WTC11 (cell line): ENCODE measurements around the gene ST6GALNAC1.

Experiments used
- CREB1 ChIP-seq: sonication (generic); formaldehyde crosslinking; IDR thresholded peaks from 2 replicates; pipeline ENCODE4 v1.8.0; 2023; ENCODE audit warnings: mild to moderate bottlenecking, missing genetic modification reagents
- E2F1 ChIP-seq: sonication (generic); formaldehyde crosslinking; IDR thresholded peaks from 2 replicates; pipeline ENCODE4 v1.8.0; 2022; ENCODE audit warnings: mild to moderate bottlenecking, missing genetic modification reagents
- ESRRA ChIP-seq: sonication (generic); formaldehyde crosslinking; IDR thresholded peaks from 2 replicates; pipeline ENCODE4 v1.8.1; 2022; ENCODE audit warnings: mild to moderate bottlenecking, missing genetic modification reagents, borderline replicate concordance
- JUN ChIP-seq: sonication (generic); formaldehyde crosslinking; IDR thresholded peaks from 2 replicates; pipeline ENCODE4 v1.8.0; 2023; ENCODE audit warnings: mild to moderate bottlenecking, missing genetic modification reagents
- OVOL2 ChIP-seq: fragments of 250-450 bp; sonication (Bioruptor Pico); IDR thresholded peaks from 2 replicates; pipeline ENCODE4 v1.9.0; 2021; ENCODE audit warnings: mild to moderate bottlenecking, borderline replicate concordance
- ZNF138 ChIP-seq: sonication (generic); formaldehyde crosslinking; conservative IDR thresholded peaks from 2 replicates; pipeline ENCODE4 v1.8.1; 2022; ENCODE audit warnings: mild to moderate bottlenecking, moderate library complexity, missing genetic modification reagents
- ZNF219 ChIP-seq: sonication (generic); formaldehyde crosslinking; IDR thresholded peaks from 2 replicates; pipeline ENCODE4 v1.8.0; 2023; ENCODE audit warnings: missing genetic modification reagents, mild to moderate bottlenecking, borderline replicate concordance
- ZNF232 ChIP-seq: sonication (generic); formaldehyde crosslinking; IDR thresholded peaks from 2 replicates; pipeline ENCODE4 v1.8.0; 2022; ENCODE audit warnings: mild to moderate bottlenecking, missing genetic modification reagents
- ZNF416 ChIP-seq: fragments of 250-450 bp; sonication (Bioruptor Pico); IDR thresholded peaks from 2 replicates; pipeline ENCODE4 v1.9.0; 2021; ENCODE audit warnings: mild to moderate bottlenecking, inconsistent platforms
- TF ChIP-seq, protein P1 (sequence below): fragments of 200-600 bp; IDR thresholded peaks from 2 replicates; pipeline ENCODE4 v1.8.0; 2022; ENCODE audit warnings: antibody characterized with exemption
- TF ChIP-seq, protein P2 (sequence below): sonication (generic); formaldehyde crosslinking; IDR thresholded peaks from 2 replicates; pipeline ENCODE4 v1.8.1; 2023; ENCODE audit warnings: mild to moderate bottlenecking, missing genetic modification reagents, moderate library complexity
- TF ChIP-seq, protein P3 (sequence below): sonication (generic); formaldehyde crosslinking; conservative IDR thresholded peaks from 2 replicates; pipeline ENCODE4 v1.8.1; 2022; ENCODE audit warnings: mild to moderate bottlenecking, missing genetic modification reagents

GRCh38 chr17:76671123-76671911 is 27.8 kb upstream of the ST6GALNAC1 start:
- TF ChIP-seq, protein P1, sequence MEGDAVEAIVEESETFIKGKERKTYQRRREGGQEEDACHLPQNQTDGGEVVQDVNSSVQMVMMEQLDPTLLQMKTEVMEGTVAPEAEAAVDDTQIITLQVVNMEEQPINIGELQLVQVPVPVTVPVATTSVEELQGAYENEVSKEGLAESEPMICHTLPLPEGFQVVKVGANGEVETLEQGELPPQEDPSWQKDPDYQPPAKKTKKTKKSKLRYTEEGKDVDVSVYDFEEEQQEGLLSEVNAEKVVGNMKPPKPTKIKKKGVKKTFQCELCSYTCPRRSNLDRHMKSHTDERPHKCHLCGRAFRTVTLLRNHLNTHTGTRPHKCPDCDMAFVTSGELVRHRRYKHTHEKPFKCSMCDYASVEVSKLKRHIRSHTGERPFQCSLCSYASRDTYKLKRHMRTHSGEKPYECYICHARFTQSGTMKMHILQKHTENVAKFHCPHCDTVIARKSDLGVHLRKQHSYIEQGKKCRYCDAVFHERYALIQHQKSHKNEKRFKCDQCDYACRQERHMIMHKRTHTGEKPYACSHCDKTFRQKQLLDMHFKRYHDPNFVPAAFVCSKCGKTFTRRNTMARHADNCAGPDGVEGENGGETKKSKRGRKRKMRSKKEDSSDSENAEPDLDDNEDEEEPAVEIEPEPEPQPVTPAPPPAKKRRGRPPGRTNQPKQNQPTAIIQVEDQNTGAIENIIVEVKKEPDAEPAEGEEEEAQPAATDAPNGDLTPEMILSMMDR = no peak
- TF ChIP-seq, protein P2, sequence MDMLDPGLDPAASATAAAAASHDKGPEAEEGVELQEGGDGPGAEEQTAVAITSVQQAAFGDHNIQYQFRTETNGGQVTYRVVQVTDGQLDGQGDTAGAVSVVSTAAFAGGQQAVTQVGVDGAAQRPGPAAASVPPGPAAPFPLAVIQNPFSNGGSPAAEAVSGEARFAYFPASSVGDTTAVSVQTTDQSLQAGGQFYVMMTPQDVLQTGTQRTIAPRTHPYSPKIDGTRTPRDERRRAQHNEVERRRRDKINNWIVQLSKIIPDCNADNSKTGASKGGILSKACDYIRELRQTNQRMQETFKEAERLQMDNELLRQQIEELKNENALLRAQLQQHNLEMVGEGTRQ (CRISPR knock-in tag) = no peak
- TF ChIP-seq E2F1 (no peak), ZNF232 (CRISPR knock-in tag) (0 out of 2 replicates have a peak, but pooled peaks have one; percentile 37), ZNF416 (CRISPR knock-in tag) (no peak), ZNF219 (CRISPR knock-in tag) (no peak), OVOL2 (CRISPR knock-in tag) (no peak), ZNF138 (no peak), CREB1 (CRISPR knock-in tag) (no peak), JUN (CRISPR knock-in tag) (no peak), ESRRA (CRISPR knock-in tag) (no peak)
- TF ChIP-seq, protein P3, sequence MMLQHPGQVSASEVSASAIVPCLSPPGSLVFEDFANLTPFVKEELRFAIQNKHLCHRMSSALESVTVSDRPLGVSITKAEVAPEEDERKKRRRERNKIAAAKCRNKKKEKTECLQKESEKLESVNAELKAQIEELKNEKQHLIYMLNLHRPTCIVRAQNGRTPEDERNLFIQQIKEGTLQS (CRISPR knock-in tag) = no peak
